ENCODE measurements around the gene AGPAT3. TPM values are rescaled to one million over a fixed set of nuclear protein-coding genes. Genes with fewer than 3 reads are reported as not detected.

The AGPAT3 gene
- total and polyA plus RNA-seq, 10 of the 15 experiments (the other 5 are each of a cell fraction or from before 2014, with no cell fraction given): 1.2 to 110 (median 30.8) TPM

- no peak for FAIRE-seq
- H3K79me2 ChIP-seq (ENCODE audit: control insufficient read depth, insufficient read depth, low read length): peaks cover 79% of the 10 kb centered on the region
- ChIA-PET SMC1A (ENCODE audit: uncharacterized antibody, unreplicated experiment) (interaction anchor here (0.7 to 2.4 kb wide), 8 partner anchors 11 to 68 kb away, joined by 3 to 13 read pairs (median 6); no protein-coding TSS in a partner anchor), POLR2A (interaction anchor here (1.1 to 2.8 kb wide), 4 partner anchors 10 to 51 kb away, joined by 4 to 11 read pairs (median 5); no protein-coding TSS in a partner anchor), RAD21 (ENCODE audit: unreplicated experiment) (interaction anchor here (0.9 to 1.6 kb wide), 2 partner anchors 51 to 63 kb away, joined by 3 to 7 read pairs; no protein-coding TSS in a partner anchor), CTCF (interaction anchor here (1.4 to 2.4 kb wide), 3 partner anchors 49 to 71 kb away, joined by 7 to 10 read pairs (median 7); no protein-coding TSS in a partner anchor)
- no peak overlapping the region for H3K4me3 ChIP-seq
- in situ Hi-C loops (cut with MboI): no loop called here
- BruUV-seq (replicated peaks): no TSS peak
- no peak for ATAC-seq
- H3K9me3 ChIP-seq (replicated peaks; ENCODE audit: control insufficient read depth, insufficient read depth, low read length): no peaks in the 10 kb centered on the region; the same call in 2 of the 3 replicates
- no peak overlapping the region; the same call in 1 of the 2 replicates for H3K4me2 ChIP-seq (ENCODE audit: control insufficient read depth, insufficient read depth)
- no peaks in the 10 kb centered on the region for H3K27me3 ChIP-seq (replicated peaks in 1 of 2; ENCODE audit: control insufficient read depth in 2 of 2, insufficient read depth in 2 of 2, low read length in 1 of 2)
- H3K36me3 ChIP-seq (ENCODE audit: control insufficient read depth in 2 of 2, insufficient read depth in 2 of 2, low read length in 1 of 2): peaks cover 8 to 15% of the 10 kb centered on the region in 2 experiments; a peak in 3 of 4 replicates
- DNase-seq (ENCODE audit: low read depth, low spot score): no peak
- WGBS (ENCODE audit: insufficient coverage, insufficient replicate concordance, low lambda C conversion rate, missing lambda C conversion rate): 95% methylated on average over 21 of the region's 21 CpGs
- no peak overlapping the region for H3K27ac ChIP-seq (ENCODE audit: control insufficient read depth, insufficient read depth)
- H3K9ac ChIP-seq (ENCODE audit: control insufficient read depth, insufficient read depth, low read length): no peak overlapping the region
- intact Hi-C loops (cut with micrococcal nuclease; ENCODE audit: unreplicated experiment): no loop called here
- H4K20me1 ChIP-seq (ENCODE audit: control insufficient read depth, insufficient read depth): peaks cover 3% of the 10 kb centered on the region; the same call in 1 of the 2 replicates
- no peak overlapping the region for H2AFZ ChIP-seq (ENCODE audit: control insufficient read depth, low read depth, low read length)
- H3K4me1 ChIP-seq (ENCODE audit: control insufficient read depth, insufficient read depth, low read length): peaks cover 16% of the 10 kb centered on the region
- TF ChIP-seq POLR2AphosphoS2 (IDR thresholded peaks at IDR 0.05; ENCODE audit: low read depth, low read length): no peak
- TF ChIP-seq, protein P1, sequence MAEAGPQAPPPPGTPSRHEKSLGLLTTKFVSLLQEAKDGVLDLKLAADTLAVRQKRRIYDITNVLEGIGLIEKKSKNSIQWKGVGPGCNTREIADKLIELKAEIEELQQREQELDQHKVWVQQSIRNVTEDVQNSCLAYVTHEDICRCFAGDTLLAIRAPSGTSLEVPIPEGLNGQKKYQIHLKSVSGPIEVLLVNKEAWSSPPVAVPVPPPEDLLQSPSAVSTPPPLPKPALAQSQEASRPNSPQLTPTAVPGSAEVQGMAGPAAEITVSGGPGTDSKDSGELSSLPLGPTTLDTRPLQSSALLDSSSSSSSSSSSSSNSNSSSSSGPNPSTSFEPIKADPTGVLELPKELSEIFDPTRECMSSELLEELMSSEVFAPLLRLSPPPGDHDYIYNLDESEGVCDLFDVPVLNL (IDR thresholded peaks at IDR 0.05; ENCODE audit: low read depth, low read length): no peak
- TF ChIP-seq, protein P2, sequence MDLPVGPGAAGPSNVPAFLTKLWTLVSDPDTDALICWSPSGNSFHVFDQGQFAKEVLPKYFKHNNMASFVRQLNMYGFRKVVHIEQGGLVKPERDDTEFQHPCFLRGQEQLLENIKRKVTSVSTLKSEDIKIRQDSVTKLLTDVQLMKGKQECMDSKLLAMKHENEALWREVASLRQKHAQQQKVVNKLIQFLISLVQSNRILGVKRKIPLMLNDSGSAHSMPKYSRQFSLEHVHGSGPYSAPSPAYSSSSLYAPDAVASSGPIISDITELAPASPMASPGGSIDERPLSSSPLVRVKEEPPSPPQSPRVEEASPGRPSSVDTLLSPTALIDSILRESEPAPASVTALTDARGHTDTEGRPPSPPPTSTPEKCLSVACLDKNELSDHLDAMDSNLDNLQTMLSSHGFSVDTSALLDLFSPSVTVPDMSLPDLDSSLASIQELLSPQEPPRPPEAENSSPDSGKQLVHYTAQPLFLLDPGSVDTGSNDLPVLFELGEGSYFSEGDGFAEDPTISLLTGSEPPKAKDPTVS (IDR thresholded peaks at IDR 0.05; ENCODE audit: low read depth, low read length): no peak
- no peak for TF ChIP-seq RELA (IDR thresholded peaks at IDR 0.05; ENCODE audit: borderline replicate concordance, partially characterized antibody)
- no peak for TF ChIP-seq BCL11A (IDR thresholded peaks at IDR 0.05; ENCODE audit: low read depth, low read length)
- no peak for TF ChIP-seq SKIL (IDR thresholded peaks at IDR 0.05; ENCODE audit: low read depth, poor library complexity, severe bottlenecking)
- TF ChIP-seq KAT2A (conservative IDR thresholded peaks at IDR 0.05; ENCODE audit: control insufficient read depth, low read depth, low read length): no peak
- TF ChIP-seq, protein P3, sequence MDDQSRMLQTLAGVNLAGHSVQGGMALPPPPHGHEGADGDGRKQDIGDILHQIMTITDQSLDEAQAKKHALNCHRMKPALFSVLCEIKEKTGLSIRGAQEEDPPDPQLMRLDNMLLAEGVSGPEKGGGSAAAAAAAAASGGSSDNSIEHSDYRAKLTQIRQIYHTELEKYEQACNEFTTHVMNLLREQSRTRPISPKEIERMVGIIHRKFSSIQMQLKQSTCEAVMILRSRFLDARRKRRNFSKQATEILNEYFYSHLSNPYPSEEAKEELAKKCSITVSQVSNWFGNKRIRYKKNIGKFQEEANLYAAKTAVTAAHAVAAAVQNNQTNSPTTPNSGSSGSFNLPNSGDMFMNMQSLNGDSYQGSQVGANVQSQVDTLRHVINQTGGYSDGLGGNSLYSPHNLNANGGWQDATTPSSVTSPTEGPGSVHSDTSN (IDR thresholded peaks at IDR 0.05; ENCODE audit: insufficient replicate concordance, low read depth, low read length): no peak
- no peak for TF ChIP-seq IKZF2 (IDR thresholded peaks at IDR 0.05)
- no peak for TF ChIP-seq ZBTB33 (IDR thresholded peaks at IDR 0.05)
- TF ChIP-seq EP300 (IDR thresholded peaks at IDR 0.05; ENCODE audit: borderline replicate concordance in 1 of 2, control insufficient read depth in 1 of 2, low read depth in 2 of 2, low read length in 2 of 2): no peak
Measured at GRCh38 chr21:43869486-43870325, 4.7 kb downstream of the AGPAT3 start.
